22Rv1 (cell line): ENCODE data around the gene CYP4F8.
"Not testable (repeated sequence)": the region's sequence is repeated elsewhere in the genome, so short reads cannot be mapped to it uniquely, and the experiment has no call there.

Experiments
- CTCF ChIP-seq: fragments of 450-650 bp; IDR thresholded peaks from 2 replicates; pipeline ENCODE4 v1.5.1; 2017; ENCODE audit warnings: mild to moderate bottlenecking
- ZFX ChIP-seq: fragments of 450-650 bp; IDR thresholded peaks from 2 replicates; pipeline ENCODE4 v1.6.1; 2017; ENCODE audit warnings: antibody characterized with exemption, borderline replicate concordance

- not testable (repeated sequence) for TF ChIP-seq CTCF, ZFX
Measured at GRCh38 chr19:15650123-15650522, 35.1 kb downstream of the CYP4F8 start.
